ENCODE data around the gene PUSL1.
A peak's percentile ranks its signal among the peaks of the same experiment; 100 is the strongest.

PUSL1 gene

GRCh38 chr1:1280782-1281481 lies 27.5 kb upstream of the PUSL1 start:
- DNase-seq (ENCODE audit: low spot score), result no peak

GRCh38 chr1:1281533-1282321 lies 26.7 kb upstream of the PUSL1 start:
- DNase-seq (ENCODE audit: low spot score), result peak; percentile 57

GRCh38 chr1:1282998-1283397 lies 25.4 kb upstream of the PUSL1 start:
- no peak for DNase-seq (ENCODE audit: low spot score)

- DNase-seq (ENCODE audit: low spot score), result peak; percentile 44
Measured at GRCh38 chr1:1283821-1284220, 24.6 kb upstream of the PUSL1 start.

GRCh38 chr1:1284221-1285101 lies 23.9 kb upstream of the PUSL1 start:
- DNase-seq (ENCODE audit: low spot score), result no peak

- no peak for DNase-seq (ENCODE audit: low spot score)
Measured at GRCh38 chr1:1285102-1285571, 23.3 kb upstream of the PUSL1 start.

- DNase-seq (ENCODE audit: low spot score), result no peak
Measured at GRCh38 chr1:1285611-1286311, 22.6 kb upstream of the PUSL1 start.

- no peak for DNase-seq (ENCODE audit: low spot score)
Measured at GRCh38 chr1:1286313-1287261, 21.8 kb upstream of the PUSL1 start.

- no peak for DNase-seq (ENCODE audit: low spot score)
Measured at GRCh38 chr1:1287288-1288110, 20.9 kb upstream of the PUSL1 start.

- DNase-seq (ENCODE audit: low spot score), result peak; percentile 87
Measured at GRCh38 chr1:1290238-1290731, 18.1 kb upstream of the PUSL1 start.

GRCh38 chr1:1291023-1291528 lies 17.3 kb upstream of the PUSL1 start:
- DNase-seq (ENCODE audit: low spot score), result no peak

GRCh38 chr1:1291548-1292441 lies 16.6 kb upstream of the PUSL1 start:
- DNase-seq (ENCODE audit: low spot score), result peak; percentile 68

GRCh38 chr1:1292442-1292779 lies 16.0 kb upstream of the PUSL1 start:
- DNase-seq (ENCODE audit: low spot score), result no peak

- DNase-seq (ENCODE audit: low spot score), result no peak
Measured at GRCh38 chr1:1292851-1293250, 15.5 kb upstream of the PUSL1 start.

- DNase-seq (ENCODE audit: low spot score), result no peak
Measured at GRCh38 chr1:1293263-1294249, 14.8 kb upstream of the PUSL1 start.

GRCh38 chr1:1294250-1294890 lies 14.0 kb upstream of the PUSL1 start:
- DNase-seq (ENCODE audit: low spot score), result no peak

All from GM03348 (cell line).